HEK293 (cell line): ENCODE results near the gene SDC1.

Experiments used
- BCL11A ChIP-seq: fragments of 450-650 bp; formaldehyde crosslinking; IDR thresholded peaks from 2 replicates; pipeline ENCODE4 v1.5.1; 2016; ENCODE audit warnings: low read depth, missing biosample characterization, missing genetic modification characterization
- KLF9 ChIP-seq: fragments of 450-650 bp; formaldehyde crosslinking; IDR thresholded peaks from 2 replicates; pipeline ENCODE4 v1.5.1; 2016; ENCODE audit warnings: missing biosample characterization, missing genetic modification characterization, low read depth
- MYNN ChIP-seq: fragments of 450-650 bp; formaldehyde crosslinking; IDR thresholded peaks from 2 replicates; pipeline ENCODE4 v1.5.1; 2016; ENCODE audit warnings: missing biosample characterization, missing genetic modification characterization, borderline replicate concordance
- RBAK ChIP-seq: fragments of 450-650 bp; formaldehyde crosslinking; IDR thresholded peaks from 2 replicates; pipeline ENCODE4 v1.5.1; 2016; ENCODE audit warnings: missing biosample characterization, missing genetic modification characterization
- SP7 ChIP-seq: fragments of 450-650 bp; formaldehyde crosslinking; IDR thresholded peaks from 2 replicates; pipeline ENCODE4 v1.5.1; 2016; ENCODE audit warnings: missing biosample characterization, missing genetic modification characterization
- TCF7L2 ChIP-seq: IDR thresholded peaks from 2 replicates; pipeline ENCODE4 v1.6.1; 2011; ENCODE audit warnings: low read depth, mild to moderate bottlenecking, inconsistent platforms, low read length, moderate library complexity, borderline replicate concordance
- YY2 ChIP-seq: fragments of 450-650 bp; formaldehyde crosslinking; IDR thresholded peaks from 2 replicates; pipeline ENCODE4 v1.5.1; 2016; ENCODE audit warnings: missing biosample characterization, missing genetic modification characterization
- ZNF10 ChIP-seq: fragments of 450-650 bp; formaldehyde crosslinking; IDR thresholded peaks from 2 replicates; pipeline ENCODE4 v1.5.1; 2017; ENCODE audit warnings: missing biosample characterization, missing genetic modification characterization
- ZNF398 ChIP-seq: fragments of 450-650 bp; formaldehyde crosslinking; IDR thresholded peaks from 2 replicates; pipeline ENCODE4 v1.5.1; 2017; ENCODE audit warnings: missing biosample characterization, missing genetic modification characterization
- ZNF521 ChIP-seq: fragments of 450-650 bp; formaldehyde crosslinking; IDR thresholded peaks from 2 replicates; pipeline ENCODE4 v1.5.1; 2017; ENCODE audit warnings: missing biosample characterization, mild to moderate bottlenecking, missing genetic modification characterization
- ZNF529 ChIP-seq: fragments of 450-650 bp; formaldehyde crosslinking; IDR thresholded peaks from 2 replicates; pipeline ENCODE4 v1.5.1; 2017; ENCODE audit warnings: missing genetic modification characterization, missing biosample characterization; ENCODE audit not compliant: insufficient replicate concordance
- ZNF561 ChIP-seq: fragments of 450-650 bp; IDR thresholded peaks from 2 replicates; pipeline ENCODE4 v1.5.1; 2018; ENCODE audit warnings: missing biosample characterization, missing genetic modification characterization, borderline replicate concordance
- ZNF626 ChIP-seq: fragments of 450-650 bp; sonication (Bioruptor Pico); formaldehyde crosslinking; IDR thresholded peaks from 2 replicates; pipeline ENCODE4 v1.5.1; 2018; ENCODE audit warnings: missing biosample characterization, missing genetic modification characterization, inconsistent platforms
- TF ChIP-seq, protein P1 (sequence below): fragments of 450-650 bp; formaldehyde crosslinking; IDR thresholded peaks from 2 replicates; pipeline ENCODE4 v1.5.1; 2016; ENCODE audit warnings: missing biosample characterization, missing genetic modification characterization

GRCh38 chr2:20211420-20211819 lies 13.5 kb downstream of the SDC1 start:
- TF ChIP-seq, protein P1, sequence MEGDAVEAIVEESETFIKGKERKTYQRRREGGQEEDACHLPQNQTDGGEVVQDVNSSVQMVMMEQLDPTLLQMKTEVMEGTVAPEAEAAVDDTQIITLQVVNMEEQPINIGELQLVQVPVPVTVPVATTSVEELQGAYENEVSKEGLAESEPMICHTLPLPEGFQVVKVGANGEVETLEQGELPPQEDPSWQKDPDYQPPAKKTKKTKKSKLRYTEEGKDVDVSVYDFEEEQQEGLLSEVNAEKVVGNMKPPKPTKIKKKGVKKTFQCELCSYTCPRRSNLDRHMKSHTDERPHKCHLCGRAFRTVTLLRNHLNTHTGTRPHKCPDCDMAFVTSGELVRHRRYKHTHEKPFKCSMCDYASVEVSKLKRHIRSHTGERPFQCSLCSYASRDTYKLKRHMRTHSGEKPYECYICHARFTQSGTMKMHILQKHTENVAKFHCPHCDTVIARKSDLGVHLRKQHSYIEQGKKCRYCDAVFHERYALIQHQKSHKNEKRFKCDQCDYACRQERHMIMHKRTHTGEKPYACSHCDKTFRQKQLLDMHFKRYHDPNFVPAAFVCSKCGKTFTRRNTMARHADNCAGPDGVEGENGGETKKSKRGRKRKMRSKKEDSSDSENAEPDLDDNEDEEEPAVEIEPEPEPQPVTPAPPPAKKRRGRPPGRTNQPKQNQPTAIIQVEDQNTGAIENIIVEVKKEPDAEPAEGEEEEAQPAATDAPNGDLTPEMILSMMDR (tag by site-specific recombination) = no peak
- no peak for TF ChIP-seq KLF9 (tag by site-specific recombination)
- TF ChIP-seq ZNF10 = no peak
- TF ChIP-seq TCF7L2 = no peak
- no peak for TF ChIP-seq ZNF626 (tag by site-specific recombination)
- no peak for TF ChIP-seq ZNF529
- no peak for TF ChIP-seq ZNF561 (tag by site-specific recombination)
- no peak for TF ChIP-seq BCL11A (tag by site-specific recombination)
- no peak for TF ChIP-seq YY2
- no peak for TF ChIP-seq ZNF398 (tag by site-specific recombination)
- no peak for TF ChIP-seq ZNF521
- no peak for TF ChIP-seq RBAK (tag by site-specific recombination)
- TF ChIP-seq SP7 (tag by site-specific recombination) = no peak
- TF ChIP-seq MYNN = no peak
